ENCODE data around the gene CNTNAP2. TPM values are rescaled to one million over a fixed set of nuclear protein-coding genes. Genes with fewer than 3 reads are reported as not detected.

Gene CNTNAP2
- total RNA-seq, 6 experiments from 2014 or later, result 1.8 to 8.1 (median 3.9) TPM

DNA sequence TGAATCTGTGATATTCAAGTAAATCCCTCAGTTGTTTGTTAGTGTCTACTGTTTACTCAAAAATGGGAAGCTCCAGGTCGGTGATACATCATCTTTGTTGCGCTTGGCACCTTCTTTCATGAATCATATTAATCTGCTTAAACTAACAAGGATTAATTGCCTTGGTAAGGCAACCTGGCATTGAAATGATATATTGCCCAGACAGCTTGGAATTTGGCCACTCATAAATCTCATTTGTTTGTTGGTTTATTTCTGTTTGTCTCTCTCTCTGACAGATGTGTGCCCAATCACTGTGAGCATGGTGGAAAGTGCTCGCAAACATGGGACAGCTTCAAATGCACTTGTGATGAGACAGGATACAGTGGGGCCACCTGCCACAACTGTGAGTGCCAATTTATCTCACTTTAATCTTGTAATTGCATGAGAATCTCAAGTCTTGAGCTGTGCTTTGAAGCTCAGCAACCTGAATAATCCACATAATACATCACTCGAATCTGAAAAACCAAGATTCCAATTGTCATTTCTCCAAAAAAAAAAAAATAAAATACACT, 1369.1 kb downstream of the CNTNAP2 start:
- Histone ChIP-seq H3K36me3 (no peaks in the 10 kb centered on the region), H3K27me3 (no peaks in the 10 kb centered on the region), H3K4me3 (no peak overlapping the region), H3K4me1 (no peaks in the 10 kb centered on the region), H3K27ac (no peak overlapping the region), H3K9me3 (no peaks in the 10 kb centered on the region)
- intact Hi-C loops (cut with DNase I), result no loop called here
- ATAC-seq, result no peak
- WGBS (ENCODE audit: insufficient coverage, low coverage, low lambda C conversion rate, missing lambda C conversion rate), result 54% methylated on average over 4 of the region's 4 CpGs
- TF ChIP-seq POLR2A (IDR thresholded peaks at IDR 0.05), result no peak
- TF ChIP-seq, protein P1, sequence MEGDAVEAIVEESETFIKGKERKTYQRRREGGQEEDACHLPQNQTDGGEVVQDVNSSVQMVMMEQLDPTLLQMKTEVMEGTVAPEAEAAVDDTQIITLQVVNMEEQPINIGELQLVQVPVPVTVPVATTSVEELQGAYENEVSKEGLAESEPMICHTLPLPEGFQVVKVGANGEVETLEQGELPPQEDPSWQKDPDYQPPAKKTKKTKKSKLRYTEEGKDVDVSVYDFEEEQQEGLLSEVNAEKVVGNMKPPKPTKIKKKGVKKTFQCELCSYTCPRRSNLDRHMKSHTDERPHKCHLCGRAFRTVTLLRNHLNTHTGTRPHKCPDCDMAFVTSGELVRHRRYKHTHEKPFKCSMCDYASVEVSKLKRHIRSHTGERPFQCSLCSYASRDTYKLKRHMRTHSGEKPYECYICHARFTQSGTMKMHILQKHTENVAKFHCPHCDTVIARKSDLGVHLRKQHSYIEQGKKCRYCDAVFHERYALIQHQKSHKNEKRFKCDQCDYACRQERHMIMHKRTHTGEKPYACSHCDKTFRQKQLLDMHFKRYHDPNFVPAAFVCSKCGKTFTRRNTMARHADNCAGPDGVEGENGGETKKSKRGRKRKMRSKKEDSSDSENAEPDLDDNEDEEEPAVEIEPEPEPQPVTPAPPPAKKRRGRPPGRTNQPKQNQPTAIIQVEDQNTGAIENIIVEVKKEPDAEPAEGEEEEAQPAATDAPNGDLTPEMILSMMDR (IDR thresholded peaks at IDR 0.05), result no peak
- DNase-seq, result no peak

DNA sequence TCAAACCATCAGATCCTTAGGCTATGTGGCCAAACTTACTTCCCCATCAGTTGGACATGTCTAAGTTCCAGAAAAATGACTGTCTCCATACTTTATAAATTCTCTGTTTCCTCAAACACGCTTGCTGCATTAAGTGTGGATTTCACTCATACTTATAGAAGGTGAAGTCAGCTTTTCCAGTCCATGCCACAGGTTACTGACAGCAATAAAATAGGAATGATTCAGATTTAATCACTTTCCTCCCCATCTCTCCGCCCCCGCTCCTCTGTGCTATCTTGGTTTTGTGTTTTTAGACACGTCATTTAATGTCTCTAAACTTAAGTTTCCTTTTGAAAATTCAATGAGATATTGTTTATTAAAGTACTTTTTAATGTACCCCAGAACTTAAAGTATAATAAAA, 1376.0 kb downstream of the CNTNAP2 start:
- intact Hi-C loops (cut with DNase I), result no loop called here
- TF ChIP-seq POLR2A (IDR thresholded peaks at IDR 0.05), result no peak
- TF ChIP-seq, protein P1 (IDR thresholded peaks at IDR 0.05), result no peak
- 65% methylated on average over 4 of the region's 4 CpGs for WGBS (ENCODE audit: insufficient coverage, low coverage, low lambda C conversion rate, missing lambda C conversion rate)
- ATAC-seq, result no peak
- Histone ChIP-seq H3K4me3 (no peak overlapping the region), H3K27ac (no peak overlapping the region), H3K36me3 (no peaks in the 10 kb centered on the region), H3K9me3 (no peaks in the 10 kb centered on the region), H3K27me3 (no peaks in the 10 kb centered on the region), H3K4me1 (no peaks in the 10 kb centered on the region)
- no peak for DNase-seq

DNA sequence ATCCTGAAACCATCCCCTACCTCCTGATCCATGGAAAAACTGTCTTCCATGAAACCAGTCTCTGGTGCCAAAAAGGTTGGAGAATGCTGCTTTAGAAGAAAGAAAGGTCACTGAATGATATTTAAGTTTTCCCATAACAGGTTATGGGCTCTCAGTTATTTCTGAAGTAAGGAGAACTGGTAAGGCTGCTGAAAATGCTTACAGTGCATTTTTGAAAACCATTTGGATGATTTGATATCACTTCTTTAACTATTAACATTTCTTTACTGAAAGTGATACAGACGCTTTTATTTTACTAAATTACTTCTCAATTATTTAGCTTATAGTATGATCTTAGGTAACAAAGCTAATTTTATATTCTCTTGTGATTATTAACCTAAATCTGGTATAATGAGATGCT, 1379.6 kb downstream of the CNTNAP2 start:
- Histone ChIP-seq H3K27me3 (no peaks in the 10 kb centered on the region), H3K4me1 (no peaks in the 10 kb centered on the region), H3K4me3 (no peak overlapping the region), H3K27ac (no peak overlapping the region), H3K9me3 (no peaks in the 10 kb centered on the region), H3K36me3 (no peaks in the 10 kb centered on the region)
- TF ChIP-seq POLR2A (IDR thresholded peaks at IDR 0.05), result no peak
- TF ChIP-seq, protein P1 (IDR thresholded peaks at IDR 0.05), result no peak
- intact Hi-C loops (cut with DNase I), result no loop called here
- 31% methylated on average over 1 of the region's 1 CpG for WGBS (ENCODE audit: insufficient coverage, low coverage, low lambda C conversion rate, missing lambda C conversion rate)
- no peak for ATAC-seq
- no peak for DNase-seq

DNA sequence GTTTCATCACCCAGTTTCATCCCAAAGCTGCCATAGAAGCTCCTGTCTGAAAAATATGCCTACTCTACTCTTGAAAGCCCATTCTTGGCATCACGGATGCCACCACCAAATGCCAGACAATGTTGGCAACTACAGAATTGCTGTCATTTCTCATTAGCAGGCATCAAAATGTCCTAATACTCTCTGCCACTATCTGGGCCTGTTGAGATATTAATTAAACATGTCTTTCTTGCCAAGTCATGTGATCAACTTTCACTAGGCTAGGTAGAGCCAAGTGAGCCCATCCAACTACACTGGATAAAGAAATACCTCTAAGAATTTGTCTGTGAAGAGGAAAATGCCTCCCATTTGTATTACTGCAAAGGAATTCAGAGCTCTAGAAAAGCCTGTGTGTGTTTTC, 1380.6 kb downstream of the CNTNAP2 start:
- intact Hi-C loops (cut with DNase I), result no loop called here
- WGBS (ENCODE audit: insufficient coverage, low coverage, low lambda C conversion rate, missing lambda C conversion rate), result 0% methylated on average over 1 of the region's 1 CpG
- H3K36me3 ChIP-seq, result no peaks in the 10 kb centered on the region
- DNase-seq, result no peak
- H3K27me3 ChIP-seq, result no peaks in the 10 kb centered on the region
- no peak overlapping the region for H3K4me3 ChIP-seq
- no peaks in the 10 kb centered on the region for H3K9me3 ChIP-seq
- no peak overlapping the region for H3K27ac ChIP-seq
- TF ChIP-seq, protein P1 (IDR thresholded peaks at IDR 0.05), result no peak
- no peak for TF ChIP-seq POLR2A (IDR thresholded peaks at IDR 0.05)
- no peak for ATAC-seq
- no peaks in the 10 kb centered on the region for H3K4me1 ChIP-seq

DNA sequence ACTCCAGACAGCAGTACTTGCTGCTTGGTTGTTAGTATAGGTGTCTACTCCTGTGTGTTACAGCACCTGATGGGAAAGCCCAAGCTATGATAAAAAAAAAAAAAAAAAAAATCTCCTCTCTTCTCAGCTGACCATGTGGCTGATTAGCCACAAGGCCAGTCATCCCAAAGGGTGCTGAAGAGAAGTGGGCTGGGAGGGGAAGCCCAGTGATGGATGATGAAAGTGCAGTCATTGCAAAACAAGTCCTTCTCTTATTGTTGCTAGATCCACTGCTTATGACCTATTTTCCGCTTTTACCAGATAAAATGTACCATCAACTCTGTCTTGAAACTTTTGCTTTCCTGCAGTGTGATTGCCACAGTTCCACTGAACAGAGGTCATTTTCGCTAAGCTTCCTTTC, 1381.5 kb downstream of the CNTNAP2 start:
- TF ChIP-seq, protein P1 (IDR thresholded peaks at IDR 0.05), result no peak
- no peak for TF ChIP-seq POLR2A (IDR thresholded peaks at IDR 0.05)

More for the DNA sequence above, 1381.5 kb downstream of the CNTNAP2 start:
- no peak overlapping the region for H3K4me3 ChIP-seq
- intact Hi-C loops (cut with DNase I), result no loop called here
- no peaks in the 10 kb centered on the region for H3K27me3 ChIP-seq
- WGBS (ENCODE audit: insufficient coverage, low coverage, low lambda C conversion rate, missing lambda C conversion rate), result 63% methylated on average over 2 of the region's 2 CpGs
- H3K36me3 ChIP-seq, result no peaks in the 10 kb centered on the region
- H3K27ac ChIP-seq, result no peak overlapping the region
- H3K9me3 ChIP-seq, result no peaks in the 10 kb centered on the region
- ATAC-seq, result no peak
- DNase-seq, result no peak
- H3K4me1 ChIP-seq, result no peaks in the 10 kb centered on the region
